H9 (cell line): ENCODE data around the gene CAMK2B. TPM values are rescaled to one million over a fixed set of nuclear protein-coding genes. Genes with fewer than 3 reads are reported as not detected.
"Not testable (repeated sequence)": the region's sequence is repeated elsewhere in the genome, so short reads cannot be mapped to it uniquely, and the experiment has no call there.

ENCODE experiments used
- DNase-seq: peaks from one replicate; pipeline ENCODE4 v3.0.0-alpha.2; 2017
- H2AFZ ChIP-seq: one replicate; pipeline ENCODE4 v1.6.1; 2013; ENCODE audit warnings: mild to moderate bottlenecking, low read length, control low read depth, moderate library complexity
- H2AK5ac ChIP-seq: 2 replicates; pipeline ENCODE4 v1.6.1; 2013; ENCODE audit warnings: low read length, control low read depth, mixed read lengths; ENCODE audit not compliant: insufficient read length
- H2BK120ac ChIP-seq: one replicate; pipeline ENCODE4 v1.6.1; 2013; ENCODE audit warnings: low read depth, mild to moderate bottlenecking, low read length, control low read depth, inconsistent platforms; ENCODE audit not compliant: poor library complexity, severe bottlenecking
- H2BK12ac ChIP-seq: 2 replicates; pipeline ENCODE4 v1.6.1; 2013; ENCODE audit warnings: low read length, control low read depth, mixed read lengths, low read depth; ENCODE audit not compliant: insufficient read length
- H2BK15ac ChIP-seq: 2 replicates; pipeline ENCODE4 v1.6.1; 2013; ENCODE audit warnings: low read depth, low read length, control low read depth
- H2BK20ac ChIP-seq: one replicate; pipeline ENCODE4 v1.6.1; 2013; ENCODE audit warnings: low read depth, mild to moderate bottlenecking, low read length, control low read depth, inconsistent platforms; ENCODE audit not compliant: poor library complexity, severe bottlenecking
- H2BK5ac ChIP-seq: 2 replicates; pipeline ENCODE4 v1.6.1; 2013; ENCODE audit warnings: low read length, control low read depth, mixed read lengths; ENCODE audit not compliant: insufficient read length
- H3K14ac ChIP-seq: 2 replicates; pipeline ENCODE4 v1.6.1; 2013; ENCODE audit warnings: low read length, control low read depth; ENCODE audit not compliant: insufficient read depth
- H3K18ac ChIP-seq: 2 replicates; pipeline ENCODE4 v1.6.1; 2013; ENCODE audit warnings: low read depth, mild to moderate bottlenecking, mixed read lengths, low read length, control low read depth; ENCODE audit not compliant: insufficient read length
- H3K23ac ChIP-seq: 2 replicates; pipeline ENCODE4 v1.6.1; 2013; ENCODE audit warnings: low read length, control low read depth, mixed read lengths, low read depth; ENCODE audit not compliant: insufficient read length
- H3K23me2 ChIP-seq: 2 replicates; pipeline ENCODE4 v1.6.1; 2013; ENCODE audit warnings: low read depth, mild to moderate bottlenecking, mixed read lengths, low read length, control low read depth; ENCODE audit not compliant: insufficient read length, poor library complexity, severe bottlenecking
- H3K27ac ChIP-seq: 2 replicates; pipeline ENCODE4 v1.5.1; 2013; ENCODE audit warnings: low read length, control low read depth, mixed read lengths, low read depth; ENCODE audit not compliant: insufficient read length
- H3K27me3 ChIP-seq: 2 replicates; pipeline ENCODE4 v1.6.1; 2013; ENCODE audit warnings: low read length, control low read depth, inconsistent platforms; ENCODE audit not compliant: insufficient read depth
- H3K4ac ChIP-seq: 2 replicates; pipeline ENCODE4 v1.6.1; 2013; ENCODE audit warnings: low read depth, mild to moderate bottlenecking, control low read depth, inconsistent platforms, low read length, moderate library complexity
- H3K4me1 ChIP-seq: 2 replicates; pipeline ENCODE4 v1.6.1; 2013; ENCODE audit warnings: low read length, control low read depth, inconsistent platforms; ENCODE audit not compliant: insufficient read depth
- H3K4me2 ChIP-seq: 2 replicates; pipeline ENCODE4 v1.6.1; 2013; ENCODE audit warnings: low read length, control low read depth, mixed read lengths; ENCODE audit not compliant: insufficient read length, insufficient read depth
- H3K56ac ChIP-seq: 2 replicates; pipeline ENCODE4 v1.6.1; 2013; ENCODE audit warnings: low read depth, mild to moderate bottlenecking, mixed read lengths, low read length, control low read depth; ENCODE audit not compliant: insufficient read length
- H3K79me1 ChIP-seq: 2 replicates; pipeline ENCODE4 v1.6.1; 2013; ENCODE audit warnings: low read depth, mild to moderate bottlenecking, moderate library complexity, low read length, control low read depth, inconsistent platforms; ENCODE audit not compliant: insufficient read depth, poor library complexity, severe bottlenecking
- H3K79me2 ChIP-seq: 2 replicates; pipeline ENCODE4 v1.6.1; 2013; ENCODE audit warnings: low read length, control low read depth, inconsistent platforms; ENCODE audit not compliant: insufficient read depth
- H3K9ac ChIP-seq: 2 replicates; pipeline ENCODE4 v1.6.1; 2013; ENCODE audit warnings: low read length, control low read depth, mixed read lengths; ENCODE audit not compliant: insufficient read length; ENCODE audit errors: extremely low read depth
- H3K9me3 ChIP-seq: one replicate; pipeline ENCODE4 v1.6.1; 2013; ENCODE audit warnings: low read depth, low read length, inconsistent platforms; ENCODE audit not compliant: control insufficient read depth
- H3T11ph ChIP-seq: one replicate; pipeline ENCODE4 v1.6.1; 2013; ENCODE audit warnings: mild to moderate bottlenecking, low read length, control low read depth, inconsistent platforms
- H4K20me1 ChIP-seq: one replicate; pipeline ENCODE4 v1.6.1; 2013; ENCODE audit not compliant: control insufficient read depth, insufficient read length, insufficient read depth
- H4K5ac ChIP-seq: 2 replicates; pipeline ENCODE4 v1.6.1; 2013; ENCODE audit warnings: low read depth, mild to moderate bottlenecking, mixed read lengths, low read length, control low read depth; ENCODE audit not compliant: insufficient read length
- H4K8ac ChIP-seq: replicated peaks from 2 replicates; pipeline ENCODE4 v1.6.1; 2013; ENCODE audit warnings: low read length, control low read depth, mixed read lengths, low read depth; ENCODE audit not compliant: insufficient read length
- H4K91ac ChIP-seq: 2 replicates; pipeline ENCODE4 v1.6.1; 2013; ENCODE audit warnings: low read depth, mild to moderate bottlenecking, moderate library complexity, mixed read lengths, low read length, control low read depth; ENCODE audit not compliant: insufficient read length
- H3K27ac Mint-ChIP-seq, 3 experiments: 2 replicates in 2 of 3; 3 replicates in 1 of 3; pipeline ENCODE4 v1.8.0; 2020 to 2021; ENCODE audit warnings: mixed read lengths in 3 of 3, mild to moderate bottlenecking in 1 of 3, moderate library complexity in 1 of 3
- H3K27me3 Mint-ChIP-seq: 2 replicates; pipeline ENCODE4 v1.8.0; 2021; ENCODE audit warnings: low read depth, mild to moderate bottlenecking, moderate library complexity, mixed read lengths
- H3K36me3 Mint-ChIP-seq, 3 experiments: 2 replicates in 2 of 3; 3 replicates in 1 of 3; pipeline ENCODE4 v1.8.0; 2020 to 2021; ENCODE audit warnings: low read depth in 3 of 3, mixed read lengths in 3 of 3; ENCODE audit not compliant: insufficient read depth in 1 of 3
- H3K4me1 Mint-ChIP-seq, 2 experiments: 2 replicates each; pipeline ENCODE4 v1.8.0; 2020; ENCODE audit warnings: mixed read lengths in 2 of 2
- H3K4me3 Mint-ChIP-seq, 2 experiments: 2 replicates in 1 of 2; 3 replicates in 1 of 2; pipeline ENCODE4 v1.8.0; 2020 to 2021; ENCODE audit warnings: mild to moderate bottlenecking in 2 of 2, mixed read lengths in 2 of 2, moderate library complexity in 1 of 2
- H3K9me3 Mint-ChIP-seq, 2 experiments: 2 replicates in 1 of 2; 3 replicates in 1 of 2; pipeline ENCODE4 v1.8.0; 2020; ENCODE audit warnings: mild to moderate bottlenecking in 2 of 2, mixed read lengths in 2 of 2, moderate library complexity in 1 of 2
- WGBS: extraction: QIAGEN DNeasy Blood & Tissue Kit; methylation state at CpG from one replicate; pipeline ENCODE4 v1.1.7; 2013; ENCODE audit warnings: missing lambda C conversion rate, low lambda C conversion rate, mixed read lengths; ENCODE audit not compliant: insufficient read length; ENCODE audit errors: extremely low coverage; 5-methylcytosine and 5-hydroxymethylcytosine counted together
- total RNA-seq: library from RNA; stranded (reverse); gene quantifications from 2 replicates; pipeline ENCODE4 v1.2.1, GENCODE V29; 2021
- TF ChIP-seq, protein P1 (sequence below): fragments of 200-600 bp; sonication (generic); conservative IDR thresholded peaks from 3 replicates; pipeline ENCODE4 v1.8.0; 2021; ENCODE audit warnings: antibody characterized with exemption, mild to moderate bottlenecking

CAMK2B gene
- total RNA-seq, 1 experiment from 2014 or later: 0.17 TPM

DNA sequence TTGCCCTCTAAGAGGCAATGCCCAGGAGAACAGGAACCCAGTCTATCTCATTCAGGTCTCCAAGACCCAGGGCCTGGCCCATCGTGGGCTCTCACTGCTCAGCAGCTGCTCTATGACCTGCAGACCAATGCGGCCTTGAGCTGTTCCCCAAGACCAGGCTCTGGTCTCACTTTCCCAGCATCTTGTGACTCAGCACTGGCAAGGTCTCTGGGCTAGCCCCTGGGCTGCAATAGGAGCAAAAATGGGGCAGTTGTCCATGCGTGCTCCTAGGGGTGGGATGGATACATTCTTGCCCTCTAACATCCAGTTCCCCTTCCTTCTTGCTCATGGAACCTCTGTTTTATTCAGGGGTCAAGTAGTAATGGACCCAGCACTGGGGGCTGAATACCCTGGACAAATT is 149.7 kb downstream of the CAMK2B start:
- Histone ChIP-seq H3K4me2 (no peak overlapping the region), H3K14ac (no peak overlapping the region; the same call in 1 of the 2 replicates), H3K27ac (no peak overlapping the region), H2BK12ac (no peak overlapping the region), H3K23ac (no peak overlapping the region), H3K9ac (no peak overlapping the region), H2BK20ac (no peak overlapping the region), H4K8ac (no peak overlapping the region), H3K4me1 (no peaks in the 10 kb centered on the region), H3K4ac (no peak overlapping the region), H3K9me3 (no peaks in the 10 kb centered on the region), H3K79me2 (no peaks in the 10 kb centered on the region), H4K91ac (no peak overlapping the region), H4K20me1 (no peaks in the 10 kb centered on the region), H2BK120ac (no peak overlapping the region), H3K23me2 (no peaks in the 10 kb centered on the region), H2BK15ac (no peak overlapping the region), H3K27me3 (no peaks in the 10 kb centered on the region), H3K18ac (no peak overlapping the region), H2AFZ (no peak overlapping the region), H2AK5ac (no peak overlapping the region), H3K56ac (no peak overlapping the region), H4K5ac (no peak overlapping the region), H3K79me1 (no peaks in the 10 kb centered on the region), H2BK5ac (no peak overlapping the region), H3T11ph (no peak overlapping the region)
- peaks cover 39% of the 10 kb centered on the region for H3K27me3 Mint-ChIP-seq
- H3K9me3 Mint-ChIP-seq: peaks cover 2% of the 10 kb centered on the region in 2 experiments; a peak in 3 of 5 replicates
- peak; percentile 11 for DNase-seq
- no peak overlapping the region for H3K4me3 Mint-ChIP-seq
- TF ChIP-seq, protein P1, sequence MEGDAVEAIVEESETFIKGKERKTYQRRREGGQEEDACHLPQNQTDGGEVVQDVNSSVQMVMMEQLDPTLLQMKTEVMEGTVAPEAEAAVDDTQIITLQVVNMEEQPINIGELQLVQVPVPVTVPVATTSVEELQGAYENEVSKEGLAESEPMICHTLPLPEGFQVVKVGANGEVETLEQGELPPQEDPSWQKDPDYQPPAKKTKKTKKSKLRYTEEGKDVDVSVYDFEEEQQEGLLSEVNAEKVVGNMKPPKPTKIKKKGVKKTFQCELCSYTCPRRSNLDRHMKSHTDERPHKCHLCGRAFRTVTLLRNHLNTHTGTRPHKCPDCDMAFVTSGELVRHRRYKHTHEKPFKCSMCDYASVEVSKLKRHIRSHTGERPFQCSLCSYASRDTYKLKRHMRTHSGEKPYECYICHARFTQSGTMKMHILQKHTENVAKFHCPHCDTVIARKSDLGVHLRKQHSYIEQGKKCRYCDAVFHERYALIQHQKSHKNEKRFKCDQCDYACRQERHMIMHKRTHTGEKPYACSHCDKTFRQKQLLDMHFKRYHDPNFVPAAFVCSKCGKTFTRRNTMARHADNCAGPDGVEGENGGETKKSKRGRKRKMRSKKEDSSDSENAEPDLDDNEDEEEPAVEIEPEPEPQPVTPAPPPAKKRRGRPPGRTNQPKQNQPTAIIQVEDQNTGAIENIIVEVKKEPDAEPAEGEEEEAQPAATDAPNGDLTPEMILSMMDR: no peak
- H3K4me1 Mint-ChIP-seq: peaks cover 10 to 15% of the 10 kb centered on the region in 2 experiments
- WGBS: no CpG with 5 or more reads among the region's 3 CpGs
- H3K27ac Mint-ChIP-seq: no peak overlapping the region
- H3K36me3 Mint-ChIP-seq: no peaks in the 10 kb centered on the region

DNA sequence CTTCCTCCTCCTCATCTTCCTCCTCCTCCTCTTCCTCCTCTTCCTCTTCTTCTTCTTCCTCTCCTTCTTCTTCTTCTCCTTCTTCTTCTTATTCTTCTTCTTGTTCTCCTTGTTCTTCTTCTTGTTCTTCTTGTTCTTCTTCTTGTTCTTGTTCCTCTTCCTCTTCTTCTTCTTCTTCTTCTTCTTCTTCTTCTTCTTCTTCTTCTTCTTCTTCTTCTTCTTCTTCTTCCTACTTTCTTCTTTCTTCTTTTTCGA is 150.8 kb downstream of the CAMK2B start:
- not testable (repeated sequence) for H2AK5ac ChIP-seq, H3K9ac ChIP-seq, H3K23ac ChIP-seq, H3K27ac ChIP-seq, H2BK12ac ChIP-seq, DNase-seq, H3K79me1 ChIP-seq, H4K20me1 ChIP-seq, H3K4me3 Mint-ChIP-seq, H3K14ac ChIP-seq, H4K8ac ChIP-seq, H3K23me2 ChIP-seq, H3K79me2 ChIP-seq, H3K36me3 Mint-ChIP-seq, H3K27ac Mint-ChIP-seq, H4K5ac ChIP-seq, H2AFZ ChIP-seq, H3K4me2 ChIP-seq, H3K56ac ChIP-seq, H2BK15ac ChIP-seq, H3K9me3 Mint-ChIP-seq, H4K91ac ChIP-seq, H2BK20ac ChIP-seq, H2BK120ac ChIP-seq, H3K27me3 ChIP-seq, H3T11ph ChIP-seq, H3K4me1 ChIP-seq, H3K4ac ChIP-seq, H3K18ac ChIP-seq, H2BK5ac ChIP-seq, H3K9me3 ChIP-seq
- peaks cover 10 to 15% of the 10 kb centered on the region in 2 experiments for H3K4me1 Mint-ChIP-seq
- peaks cover 40% of the 10 kb centered on the region for H3K27me3 Mint-ChIP-seq
- no CpG with 5 or more reads among the region's 1 CpG for WGBS
